ENCODE measurements around the gene MUC4.
"Not testable (repeated sequence)": the region's sequence is repeated elsewhere in the genome, so short reads cannot be mapped to it uniquely, and the experiment has no call there.

The MUC4 gene

DNA sequence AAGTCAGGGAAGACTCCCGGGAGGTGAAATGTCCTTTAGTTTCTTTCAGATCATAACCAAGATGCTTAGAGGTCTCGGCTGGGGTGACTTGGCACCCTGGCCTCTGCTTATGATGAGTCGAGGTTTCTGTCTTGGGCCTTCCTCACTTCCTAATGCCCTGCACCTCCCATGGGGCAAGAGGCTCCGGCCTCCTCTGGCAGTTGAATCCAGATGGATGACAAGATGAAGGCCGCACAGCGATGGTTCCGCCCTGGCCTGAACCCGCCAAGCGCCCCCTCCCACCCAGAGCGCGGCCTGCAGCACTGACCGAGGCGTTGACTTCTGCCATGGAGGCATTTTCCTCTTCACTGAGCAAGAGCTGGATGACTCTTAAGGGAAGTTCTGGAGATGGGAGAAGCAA, 59.7 kb downstream of the MUC4 start:
- Histone ChIP-seq H3F3A (ENCODE audit: low read depth) (no peaks in the 10 kb centered on the region), H3K27me3 (ENCODE audit: insufficient read depth, low read length, poor library complexity, severe bottlenecking) (no peaks in the 10 kb centered on the region), H3K4me2 (ENCODE audit: low read depth, low read length, poor library complexity, severe bottlenecking) (no peak overlapping the region), H3K4me1 (ENCODE audit: insufficient read depth, low read length, poor library complexity, severe bottlenecking) (peaks cover 3% of the 10 kb centered on the region), H3K36me3 (ENCODE audit: insufficient read depth, low read length) (no peaks in the 10 kb centered on the region), H3K4me3 (ENCODE audit: low read length, poor library complexity, severe bottlenecking) (no peak overlapping the region), H3K9ac (ENCODE audit: low read depth, low read length, poor library complexity, severe bottlenecking) (no peak overlapping the region), H4K20me1 (ENCODE audit: insufficient read depth, low read length, poor library complexity, severe bottlenecking) (no peaks in the 10 kb centered on the region), H2AFZ (ENCODE audit: low read length) (no peak overlapping the region), H3K79me2 (ENCODE audit: insufficient read depth, low read length) (no peaks in the 10 kb centered on the region), H3K9me2 (replicated peaks; ENCODE audit: low read depth, low read length) (no peaks in the 10 kb centered on the region), H3K9me3 (ENCODE audit: insufficient read depth, low read depth, low read length) (no peaks in the 10 kb centered on the region)
- TF ChIP-seq, protein P1, sequence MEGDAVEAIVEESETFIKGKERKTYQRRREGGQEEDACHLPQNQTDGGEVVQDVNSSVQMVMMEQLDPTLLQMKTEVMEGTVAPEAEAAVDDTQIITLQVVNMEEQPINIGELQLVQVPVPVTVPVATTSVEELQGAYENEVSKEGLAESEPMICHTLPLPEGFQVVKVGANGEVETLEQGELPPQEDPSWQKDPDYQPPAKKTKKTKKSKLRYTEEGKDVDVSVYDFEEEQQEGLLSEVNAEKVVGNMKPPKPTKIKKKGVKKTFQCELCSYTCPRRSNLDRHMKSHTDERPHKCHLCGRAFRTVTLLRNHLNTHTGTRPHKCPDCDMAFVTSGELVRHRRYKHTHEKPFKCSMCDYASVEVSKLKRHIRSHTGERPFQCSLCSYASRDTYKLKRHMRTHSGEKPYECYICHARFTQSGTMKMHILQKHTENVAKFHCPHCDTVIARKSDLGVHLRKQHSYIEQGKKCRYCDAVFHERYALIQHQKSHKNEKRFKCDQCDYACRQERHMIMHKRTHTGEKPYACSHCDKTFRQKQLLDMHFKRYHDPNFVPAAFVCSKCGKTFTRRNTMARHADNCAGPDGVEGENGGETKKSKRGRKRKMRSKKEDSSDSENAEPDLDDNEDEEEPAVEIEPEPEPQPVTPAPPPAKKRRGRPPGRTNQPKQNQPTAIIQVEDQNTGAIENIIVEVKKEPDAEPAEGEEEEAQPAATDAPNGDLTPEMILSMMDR (conservative IDR thresholded peaks at IDR 0.05; ENCODE audit: low read length): no peak
- no peak for TF ChIP-seq EZH2phosphoT487 (IDR thresholded peaks at IDR 0.05; ENCODE audit: borderline replicate concordance)

DNA sequence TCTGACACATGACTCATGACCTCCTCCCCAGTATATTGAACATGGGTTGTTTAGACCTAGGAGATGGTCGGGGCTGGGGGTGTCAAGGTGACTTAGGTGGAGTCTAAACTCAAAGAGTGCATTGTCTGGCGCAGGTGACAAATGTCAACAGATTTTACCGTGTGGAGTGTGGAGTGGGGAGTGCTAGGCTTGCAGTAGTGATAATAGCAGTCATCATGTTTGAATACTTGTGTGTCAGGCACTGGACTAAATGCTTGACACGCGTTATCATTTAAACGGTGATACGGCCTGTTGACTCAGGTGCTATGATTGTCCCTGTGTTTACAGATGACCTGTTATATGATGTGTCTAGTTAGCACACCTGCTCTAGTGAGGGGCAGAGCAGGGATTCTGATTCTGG, 60.2 kb downstream of the MUC4 start:
- H3K9me2 ChIP-seq (replicated peaks; ENCODE audit: low read depth, low read length): no peaks in the 10 kb centered on the region
- no peaks in the 10 kb centered on the region for H4K20me1 ChIP-seq (ENCODE audit: insufficient read depth, low read length, poor library complexity, severe bottlenecking)
- no peaks in the 10 kb centered on the region for H3F3A ChIP-seq (ENCODE audit: low read depth)
- no peak overlapping the region for H3K9ac ChIP-seq (ENCODE audit: low read depth, low read length, poor library complexity, severe bottlenecking)
- no peak for TF ChIP-seq EZH2phosphoT487 (IDR thresholded peaks at IDR 0.05; ENCODE audit: borderline replicate concordance)
- TF ChIP-seq, protein P1 (conservative IDR thresholded peaks at IDR 0.05; ENCODE audit: low read length): no peak
- no peaks in the 10 kb centered on the region for H3K36me3 ChIP-seq (ENCODE audit: insufficient read depth, low read length)
- H3K4me1 ChIP-seq (ENCODE audit: insufficient read depth, low read length, poor library complexity, severe bottlenecking): peaks cover 3% of the 10 kb centered on the region
- no peaks in the 10 kb centered on the region for H3K27me3 ChIP-seq (ENCODE audit: insufficient read depth, low read length, poor library complexity, severe bottlenecking)
- H3K9me3 ChIP-seq (ENCODE audit: insufficient read depth, low read depth, low read length): no peaks in the 10 kb centered on the region
- H2AFZ ChIP-seq (ENCODE audit: low read length): no peak overlapping the region
- no peaks in the 10 kb centered on the region for H3K79me2 ChIP-seq (ENCODE audit: insufficient read depth, low read length)
- H3K4me2 ChIP-seq (ENCODE audit: low read depth, low read length, poor library complexity, severe bottlenecking): no peak overlapping the region
- H3K4me3 ChIP-seq (ENCODE audit: low read length, poor library complexity, severe bottlenecking): no peak overlapping the region

DNA sequence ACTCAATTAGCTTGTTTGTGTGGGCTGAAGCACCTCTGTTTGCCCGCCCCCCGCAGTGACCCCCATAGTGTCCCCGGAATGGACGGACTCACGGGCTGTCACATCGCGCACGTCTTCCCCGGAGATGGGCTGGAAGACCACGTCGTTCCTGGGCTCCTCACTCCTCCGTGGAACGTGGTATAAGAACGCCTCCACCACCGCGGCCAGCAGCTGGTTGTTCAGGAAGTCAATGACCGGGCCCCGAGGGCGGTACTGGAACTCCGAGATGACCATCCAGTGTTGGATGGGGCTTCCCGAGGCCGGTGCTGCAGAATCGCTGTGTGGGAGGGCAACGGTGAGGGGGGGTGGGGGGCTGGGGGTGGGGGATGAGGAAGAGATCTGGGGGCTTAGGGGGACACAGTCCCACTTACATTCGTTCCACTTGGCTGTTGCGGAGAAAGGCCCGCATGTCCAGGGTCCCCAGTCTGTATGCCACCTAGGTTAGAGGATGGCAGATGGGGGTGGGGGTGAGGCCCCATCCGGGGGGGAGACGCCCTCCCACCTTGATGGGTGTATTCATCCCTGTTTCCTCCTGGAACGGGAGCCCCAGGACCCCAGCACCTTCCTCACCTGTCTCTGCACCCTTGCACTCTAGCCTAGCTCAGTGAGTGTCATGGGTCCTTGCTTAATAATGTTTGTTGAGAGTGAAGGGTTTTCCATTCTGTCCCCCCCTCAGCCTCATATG, 60.8 kb downstream of the MUC4 start:
- Histone ChIP-seq H3K27me3 (ENCODE audit: insufficient read depth, low read length, poor library complexity, severe bottlenecking) (no peaks in the 10 kb centered on the region), H3K9me3 (ENCODE audit: insufficient read depth, low read depth, low read length) (no peaks in the 10 kb centered on the region), H3K9me2 (replicated peaks; ENCODE audit: low read depth, low read length) (no peaks in the 10 kb centered on the region), H3K4me3 (ENCODE audit: low read length, poor library complexity, severe bottlenecking) (no peak overlapping the region), H3K79me2 (ENCODE audit: insufficient read depth, low read length) (no peaks in the 10 kb centered on the region), H2AFZ (ENCODE audit: low read length) (no peak overlapping the region), H3K36me3 (ENCODE audit: insufficient read depth, low read length) (no peaks in the 10 kb centered on the region), H3F3A (ENCODE audit: low read depth) (no peaks in the 10 kb centered on the region), H3K4me1 (ENCODE audit: insufficient read depth, low read length, poor library complexity, severe bottlenecking) (peaks cover 3% of the 10 kb centered on the region), H3K9ac (ENCODE audit: low read depth, low read length, poor library complexity, severe bottlenecking) (no peak overlapping the region), H3K4me2 (ENCODE audit: low read depth, low read length, poor library complexity, severe bottlenecking) (no peak overlapping the region), H4K20me1 (ENCODE audit: insufficient read depth, low read length, poor library complexity, severe bottlenecking) (no peaks in the 10 kb centered on the region)
- TF ChIP-seq EZH2phosphoT487 (IDR thresholded peaks at IDR 0.05; ENCODE audit: borderline replicate concordance): no peak
- TF ChIP-seq, protein P1 (conservative IDR thresholded peaks at IDR 0.05; ENCODE audit: low read length): no peak

DNA sequence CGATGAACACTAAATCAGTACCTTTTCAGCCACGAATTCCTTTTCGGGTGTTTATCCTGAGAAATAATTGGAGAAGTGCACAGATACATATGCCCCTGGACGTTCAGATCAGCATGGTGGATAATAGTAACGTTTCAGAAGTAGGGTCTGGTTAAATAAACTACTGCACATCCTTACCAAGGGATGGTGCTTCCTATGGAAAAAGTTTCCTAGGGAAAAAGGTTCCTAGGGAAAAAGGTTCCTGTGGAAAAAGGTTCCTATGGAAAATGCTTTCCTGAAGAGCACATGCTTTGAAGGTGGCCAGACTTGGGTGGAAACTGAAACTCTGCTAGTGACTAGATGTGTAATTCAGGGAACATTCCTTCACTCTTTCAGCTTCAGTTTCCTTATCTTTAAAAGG, 62.6 kb downstream of the MUC4 start:
- H3K36me3 ChIP-seq (ENCODE audit: insufficient read depth, low read length); H3K9me3 ChIP-seq (ENCODE audit: insufficient read depth, low read depth, low read length); H3K4me1 ChIP-seq (ENCODE audit: insufficient read depth, low read length, poor library complexity, severe bottlenecking); H3K27me3 ChIP-seq (ENCODE audit: insufficient read depth, low read length, poor library complexity, severe bottlenecking); H3F3A ChIP-seq (ENCODE audit: low read depth); H4K20me1 ChIP-seq (ENCODE audit: insufficient read depth, low read length, poor library complexity, severe bottlenecking); H3K4me3 ChIP-seq (ENCODE audit: low read length, poor library complexity, severe bottlenecking); H3K9ac ChIP-seq (ENCODE audit: low read depth, low read length, poor library complexity, severe bottlenecking); H3K4me2 ChIP-seq (ENCODE audit: low read depth, low read length, poor library complexity, severe bottlenecking); H2AFZ ChIP-seq (ENCODE audit: low read length); H3K79me2 ChIP-seq (ENCODE audit: insufficient read depth, low read length); H3K9me2 ChIP-seq (replicated peaks; ENCODE audit: low read depth, low read length): not testable (repeated sequence)
